A549 (cell line): ENCODE measurements around the gene GABPA.

Experiments used
- MAFK ChIP-seq: fragments of 450-650 bp; IDR thresholded peaks from 2 replicates; pipeline ENCODE4 v1.6.1; 2014; ENCODE audit not compliant: partially characterized antibody
- TF ChIP-seq, protein P1 (sequence below): fragments of >200 bp; sonication (Bioruptor Twin); formaldehyde crosslinking; IDR thresholded peaks from 3 replicates; pipeline ENCODE4 v1.5.1; 2016

DNA sequence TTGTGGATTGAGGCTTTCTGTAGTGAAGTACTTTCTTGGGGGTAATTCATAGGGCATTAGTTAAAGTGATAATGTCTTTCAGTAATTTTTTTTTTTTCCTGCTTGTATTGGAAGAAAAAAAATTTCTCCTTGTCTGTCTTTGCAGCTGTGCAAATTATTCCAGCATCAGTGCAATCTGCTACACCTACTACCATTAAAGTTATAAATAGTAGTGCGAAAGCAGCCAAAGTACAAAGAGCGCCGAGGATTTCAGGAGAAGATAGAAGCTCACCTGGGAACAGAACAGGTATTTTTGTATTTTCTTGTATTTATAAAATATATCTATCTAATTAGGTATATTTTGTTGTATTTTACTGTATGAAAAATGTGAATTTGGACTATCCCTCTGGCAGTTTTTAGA lies 29.3 kb downstream of the GABPA start:
- TF ChIP-seq MAFK, result no peak
- TF ChIP-seq, protein P1, sequence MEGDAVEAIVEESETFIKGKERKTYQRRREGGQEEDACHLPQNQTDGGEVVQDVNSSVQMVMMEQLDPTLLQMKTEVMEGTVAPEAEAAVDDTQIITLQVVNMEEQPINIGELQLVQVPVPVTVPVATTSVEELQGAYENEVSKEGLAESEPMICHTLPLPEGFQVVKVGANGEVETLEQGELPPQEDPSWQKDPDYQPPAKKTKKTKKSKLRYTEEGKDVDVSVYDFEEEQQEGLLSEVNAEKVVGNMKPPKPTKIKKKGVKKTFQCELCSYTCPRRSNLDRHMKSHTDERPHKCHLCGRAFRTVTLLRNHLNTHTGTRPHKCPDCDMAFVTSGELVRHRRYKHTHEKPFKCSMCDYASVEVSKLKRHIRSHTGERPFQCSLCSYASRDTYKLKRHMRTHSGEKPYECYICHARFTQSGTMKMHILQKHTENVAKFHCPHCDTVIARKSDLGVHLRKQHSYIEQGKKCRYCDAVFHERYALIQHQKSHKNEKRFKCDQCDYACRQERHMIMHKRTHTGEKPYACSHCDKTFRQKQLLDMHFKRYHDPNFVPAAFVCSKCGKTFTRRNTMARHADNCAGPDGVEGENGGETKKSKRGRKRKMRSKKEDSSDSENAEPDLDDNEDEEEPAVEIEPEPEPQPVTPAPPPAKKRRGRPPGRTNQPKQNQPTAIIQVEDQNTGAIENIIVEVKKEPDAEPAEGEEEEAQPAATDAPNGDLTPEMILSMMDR, result no peak
